Nucleus accumbens (tissue), 56 donors: ENCODE results near the gene NXPE4.
A peak's percentile ranks its signal among the peaks of the same experiment; 100 is the strongest.

ENCODE experiments used
- DNase-seq, 56 donors: peaks; one replicate each; lab custom pipeline; 2025; lab: John Stamatoyannopoulos, UW

Gene NXPE4

GRCh38 chr11:114563077-114563476, 32.5 kb downstream of the NXPE4 start:
- peak in 1 of 56 donors; percentile 3 for DNase-seq

GRCh38 chr11:114562166-114562916, 33.2 kb downstream of the NXPE4 start:
- DNase-seq: no peak

- DNase-seq: no peak
Measured at GRCh38 chr11:114559425-114560310, 35.9 kb downstream of the NXPE4 start, which contains the start of gene NXPE1. Gene NXPE1, minus strand, starts transcription at chr11:114559881. Its CDS starts 8,680 bp downstream, at chr11:114551201.

GRCh38 chr11:114556135-114556534, 39.5 kb downstream of the NXPE4 start:
- DNase-seq: no peak

- no peak for DNase-seq
Measured at GRCh38 chr11:114553642-114554041, 41.9 kb downstream of the NXPE4 start.

GRCh38 chr11:114551060-114551459, 44.5 kb downstream of the NXPE4 start:
- no peak for DNase-seq

- DNase-seq: no peak
Measured at GRCh38 chr11:114525682-114526081, 69.9 kb downstream of the NXPE4 start.

- DNase-seq: no peak
Measured at GRCh38 chr11:114524122-114524521, 71.5 kb downstream of the NXPE4 start.

GRCh38 chr11:114522818-114523217, 72.8 kb downstream of the NXPE4 start:
- no peak for DNase-seq
